B cell (primary cell): ENCODE measurements around the gene SHISA3. TPM values are rescaled to one million over a fixed set of nuclear protein-coding genes. Genes with fewer than 3 reads are reported as not detected.

Experiments used
- ATAC-seq: fragments of 200-7000 bp; cut with Tn5 transposase; one replicate; pipeline ENCODE4 v1.10.0; 2021; ENCODE audit warnings: low read depth, mild to moderate bottlenecking, moderate number of reproducible peaks, moderate library complexity
- CTCF ChIA-PET: fragments of 350-600 bp; sonication (Branson Sonifier 250); formaldehyde crosslinking; loops from one replicate; lab custom pipeline; 2021; ENCODE audit warnings: antibody characterized with exemption, inconsistent platforms; lab: Charles Lee
- POLR2A ChIA-PET: fragments of 350-600 bp; sonication (Branson Sonifier 250); formaldehyde crosslinking; loops from one replicate; lab custom pipeline; 2021; ENCODE audit warnings: antibody characterized with exemption; lab: Charles Lee
- DNase-seq: peaks from one replicate; pipeline ENCODE4 v3.0.0; 2013
- H2AFZ ChIP-seq: 2 replicates; pipeline ENCODE4 v1.6.1; 2012; ENCODE audit warnings: mild to moderate bottlenecking, low read depth, low read length; ENCODE audit not compliant: insufficient read depth, poor library complexity, severe bottlenecking
- H3K27ac ChIP-seq, 2 donors: 1 replicate in 1 of 2; 2 replicates in 1 of 2; pipeline ENCODE4 v1.5.1; 2012 to 2013; ENCODE audit warnings: low read length in 2 of 2, mild to moderate bottlenecking in 2 of 2, moderate library complexity in 1 of 2
- H3K27me3 ChIP-seq, 4 experiments: fragments of 200-600 bp in 1 of 4; sonication (generic) in 1 of 4; replicated peaks in 1 of 4; 1 replicate in 2 of 4; 2 replicates in 2 of 4; pipeline versions ENCODE4 v1.6.1 to v1.7.0; 2013 to 2016; ENCODE audit warnings: low read length in 3 of 4, mild to moderate bottlenecking in 2 of 4, mixed read lengths in 1 of 4, moderate library complexity in 1 of 4; ENCODE audit not compliant: insufficient read depth in 4 of 4, control insufficient read depth in 3 of 4; ENCODE audit errors: control extremely low read depth in 1 of 4
- H3K36me3 ChIP-seq, 2 experiments: replicated peaks in 1 of 2; 1 replicate in 1 of 2; 2 replicates in 1 of 2; pipeline versions ENCODE4 v1.6.1 to v1.7.1; 2013; ENCODE audit warnings: low read length in 1 of 2; ENCODE audit not compliant: insufficient read depth in 2 of 2, control insufficient read depth in 1 of 2; ENCODE audit errors: control extremely low read depth in 1 of 2, extremely low read depth in 1 of 2
- H3K4me1 ChIP-seq, 2 donors: fragments of 200-600 bp in 1 of 2; sonication (generic) in 1 of 2; 1 replicate in 1 of 2; 2 replicates in 1 of 2; pipeline versions ENCODE4 v1.5.1 to v1.6.1; 2013 to 2017; ENCODE audit warnings: low read length in 2 of 2; ENCODE audit not compliant: control insufficient read depth in 2 of 2, insufficient read depth in 2 of 2
- H3K4me2 ChIP-seq: replicated peaks from 2 replicates; pipeline ENCODE3; 2012; ENCODE audit warnings: mild to moderate bottlenecking, low read depth, low read length; ENCODE audit not compliant: poor library complexity, severe bottlenecking
- H3K4me3 ChIP-seq, 5 experiments: fragments of 200-600 bp in 1 of 5; sonication (generic) in 1 of 5; 1 replicate in 3 of 5; 2 replicates in 2 of 5; pipeline versions ENCODE4 v1.5.1 to v1.7.0; 2011 to 2016; ENCODE audit warnings: low read length in 4 of 5, mild to moderate bottlenecking in 4 of 5, low read depth in 2 of 5, control low read depth in 1 of 5, moderate library complexity in 1 of 5; ENCODE audit not compliant: insufficient read depth in 1 of 5; ENCODE audit errors: control extremely low read depth in 1 of 5, extremely low read depth in 1 of 5
- H3K79me2 ChIP-seq: fragments of 200-600 bp; sonication (generic); one replicate; pipeline ENCODE4 v1.6.0; 2016; ENCODE audit warnings: low read length; ENCODE audit not compliant: control insufficient read depth, insufficient read depth
- H3K9ac ChIP-seq: fragments of 200-600 bp; sonication (generic); 2 replicates; pipeline ENCODE4 v1.6.1; 2017; ENCODE audit warnings: mild to moderate bottlenecking, low read length, moderate library complexity
- H3K9me3 ChIP-seq, 3 donors: one replicate each; pipeline versions ENCODE4 v1.6.1 to v1.7.1; 2013; ENCODE audit warnings: low read length in 2 of 3; ENCODE audit not compliant: control insufficient read depth in 2 of 3, insufficient read depth in 1 of 3; ENCODE audit errors: control extremely low read depth in 1 of 3
- H4K20me1 ChIP-seq: 2 replicates; pipeline ENCODE4 v1.6.0; 2012; ENCODE audit warnings: mild to moderate bottlenecking, low read length; ENCODE audit not compliant: insufficient read depth, control insufficient read depth, poor library complexity, severe bottlenecking
- H3K27ac Mint-ChIP-seq: one replicate; pipeline ENCODE4 v1.8.0; 2021; ENCODE audit warnings: mixed read lengths
- H3K27me3 Mint-ChIP-seq: one replicate; pipeline ENCODE4 v1.8.0; 2021; ENCODE audit warnings: mixed read lengths
- H3K4me1 Mint-ChIP-seq: one replicate; pipeline ENCODE4 v1.8.0; 2021; ENCODE audit warnings: mixed read lengths
- H3K4me3 Mint-ChIP-seq: one replicate; pipeline ENCODE4 v1.8.0; 2021; ENCODE audit warnings: mixed read lengths
- H3K9me3 Mint-ChIP-seq: one replicate; pipeline ENCODE4 v1.8.0; 2022; ENCODE audit warnings: mixed read lengths; ENCODE audit not compliant: insufficient read depth
- EZH2 ChIP-seq: IDR thresholded peaks from 2 replicates; pipeline ENCODE4 v1.6.1; 2012; ENCODE audit warnings: borderline replicate concordance, low read depth, mild to moderate bottlenecking, moderate library complexity, low read length; ENCODE audit not compliant: insufficient read depth, poor library complexity, severe bottlenecking
- WGBS: methylation state at CpG from one replicate; pipeline ENCODE4 v1.1.5; 2013; ENCODE audit warnings: missing lambda C conversion rate; ENCODE audit not compliant: insufficient coverage; 5-methylcytosine and 5-hydroxymethylcytosine counted together
- intact Hi-C: fragments of 100-400 bp; cut with micrococcal nuclease; formaldehyde crosslinking; loops from one replicate; pipeline ENCODE4 v1.10.0; 2022
- polyA plus RNA-seq: library from polyadenylated mRNA; depleted of rRNA; stranded (reverse); fragments of >200 nt; gene quantifications from 2 replicates; pipeline ENCODE4 v1.2.3, GENCODE V29; 2012
- total RNA-seq, 2 donors: library from RNA; stranded (reverse); fragments of 120-200 nt in 1 of 2; gene quantifications; 1 replicate in 1 of 2; 2 replicates in 1 of 2; pipeline versions ENCODE4 v1.2.3 to v1.2.4, GENCODE V29; 2013 to 2022
- TF ChIP-seq, protein P1 (sequence below): fragments of 200-600 bp; IDR thresholded peaks from one replicate; pipeline ENCODE4 v1.8.0; 2022; ENCODE audit warnings: antibody characterized with exemption, mild to moderate bottlenecking

SHISA3 gene
- total and polyA plus RNA-seq, 2 donors (not counting 1 experiment from before 2014, with no cell fraction given) = not detected

DNA sequence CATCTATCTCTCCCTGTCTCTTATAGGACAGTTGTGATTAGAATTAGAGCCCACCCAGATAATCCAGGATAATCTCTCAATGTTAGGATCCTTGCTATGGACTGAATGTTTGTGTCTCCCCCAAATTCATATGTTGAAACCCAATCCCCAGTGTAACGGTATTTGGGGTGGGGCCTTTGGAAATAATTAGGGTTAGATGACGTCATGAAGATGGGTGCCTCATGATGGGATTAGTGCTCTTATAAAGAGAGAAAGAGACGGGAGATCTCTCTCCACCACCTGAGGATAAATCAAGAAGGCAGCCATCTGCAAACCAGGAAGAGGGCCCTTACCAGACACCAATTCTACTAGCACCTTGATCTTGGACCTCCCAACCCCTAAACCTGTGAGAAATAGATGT lies 33.7 kb upstream of the SHISA3 start:
- POLR2A ChIA-PET = no interaction called here
- Histone ChIP-seq H3K9me3 (peaks cover 0 to 2% (median 0%) of the 10 kb centered on the region in 3 donors), H3K27me3 (no peaks in the 10 kb centered on the region), H3K36me3 (no peaks in the 10 kb centered on the region), H3K9ac (no peak overlapping the region), H3K79me2 (no peaks in the 10 kb centered on the region), H3K4me3 (no peak overlapping the region), H3K4me2 (no peak overlapping the region), H2AFZ (no peak overlapping the region), H3K4me1 (no peaks in the 10 kb centered on the region), H4K20me1 (no peaks in the 10 kb centered on the region), H3K27ac (no peak overlapping the region)
- CTCF ChIA-PET = no interaction called here
- no peaks in the 10 kb centered on the region for H3K4me1 Mint-ChIP-seq
- ATAC-seq (no peak), DNase-seq (no peak)
- peaks cover 7% of the 10 kb centered on the region for H3K27me3 Mint-ChIP-seq
- intact Hi-C loops = no loop called here
- H3K4me3 Mint-ChIP-seq = no peak overlapping the region
- H3K9me3 Mint-ChIP-seq = no peaks in the 10 kb centered on the region
- TF ChIP-seq, protein P1, sequence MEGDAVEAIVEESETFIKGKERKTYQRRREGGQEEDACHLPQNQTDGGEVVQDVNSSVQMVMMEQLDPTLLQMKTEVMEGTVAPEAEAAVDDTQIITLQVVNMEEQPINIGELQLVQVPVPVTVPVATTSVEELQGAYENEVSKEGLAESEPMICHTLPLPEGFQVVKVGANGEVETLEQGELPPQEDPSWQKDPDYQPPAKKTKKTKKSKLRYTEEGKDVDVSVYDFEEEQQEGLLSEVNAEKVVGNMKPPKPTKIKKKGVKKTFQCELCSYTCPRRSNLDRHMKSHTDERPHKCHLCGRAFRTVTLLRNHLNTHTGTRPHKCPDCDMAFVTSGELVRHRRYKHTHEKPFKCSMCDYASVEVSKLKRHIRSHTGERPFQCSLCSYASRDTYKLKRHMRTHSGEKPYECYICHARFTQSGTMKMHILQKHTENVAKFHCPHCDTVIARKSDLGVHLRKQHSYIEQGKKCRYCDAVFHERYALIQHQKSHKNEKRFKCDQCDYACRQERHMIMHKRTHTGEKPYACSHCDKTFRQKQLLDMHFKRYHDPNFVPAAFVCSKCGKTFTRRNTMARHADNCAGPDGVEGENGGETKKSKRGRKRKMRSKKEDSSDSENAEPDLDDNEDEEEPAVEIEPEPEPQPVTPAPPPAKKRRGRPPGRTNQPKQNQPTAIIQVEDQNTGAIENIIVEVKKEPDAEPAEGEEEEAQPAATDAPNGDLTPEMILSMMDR = no peak
- TF ChIP-seq EZH2 = no peak
- H3K27ac Mint-ChIP-seq = no peak overlapping the region
- WGBS = no CpG with 5 or more reads among the region's 3 CpGs

DNA sequence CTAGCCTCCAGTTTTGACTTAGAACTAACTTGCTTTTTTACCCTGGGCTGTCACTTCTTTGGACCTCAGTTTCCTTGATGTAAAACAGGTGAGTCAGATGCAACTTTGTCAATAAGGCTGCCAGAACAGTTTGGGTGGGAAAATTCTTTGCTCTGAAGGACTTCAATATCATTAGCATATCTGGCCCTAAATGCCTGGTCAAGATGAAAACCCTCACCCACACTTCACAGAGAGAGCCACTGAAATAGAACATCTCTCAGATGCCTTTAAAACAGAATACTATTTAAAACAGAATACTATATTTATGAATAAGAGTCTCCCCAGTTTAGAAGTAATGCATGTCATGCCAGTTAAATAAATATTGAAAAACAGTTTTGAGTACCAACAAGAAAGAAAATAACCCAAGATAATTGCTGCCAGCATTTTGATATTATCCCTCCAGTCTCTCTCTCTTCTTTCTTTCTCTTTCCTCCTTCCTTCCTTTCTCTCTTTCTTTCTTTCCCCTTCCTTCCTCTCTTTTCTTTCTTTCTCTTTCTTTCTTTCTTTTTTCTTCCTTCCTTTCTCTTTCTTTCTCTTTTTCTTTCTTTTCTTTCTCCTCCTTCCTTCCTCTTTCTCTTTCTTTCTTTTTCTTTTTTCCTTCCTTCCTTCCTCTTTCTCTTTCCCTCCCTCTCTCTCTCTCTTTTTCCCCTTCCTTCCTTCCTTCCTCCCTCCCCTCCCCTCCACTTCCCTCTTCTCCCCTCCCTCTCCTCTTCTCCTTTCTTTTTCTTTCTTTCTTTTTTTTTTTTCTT lies 32.8 kb upstream of the SHISA3 start:
- Mint-ChIP-seq H3K4me3 (no peak overlapping the region), H3K27ac (no peak overlapping the region), H3K27me3 (peaks cover 3% of the 10 kb centered on the region), H3K9me3 (no peaks in the 10 kb centered on the region), H3K4me1 (no peaks in the 10 kb centered on the region)
- no peak overlapping the region for H3K9ac ChIP-seq
- POLR2A ChIA-PET = no interaction called here
- H3K4me3 ChIP-seq = no peak overlapping the region
- H4K20me1 ChIP-seq = no peaks in the 10 kb centered on the region
- DNase-seq (no peak), ATAC-seq (no peak)
- H3K4me2 ChIP-seq = no peak overlapping the region
- no peaks in the 10 kb centered on the region for H3K4me1 ChIP-seq
- intact Hi-C loops = no loop called here
- no peaks in the 10 kb centered on the region for H3K27me3 ChIP-seq
- peaks cover 0 to 4% (median 0%) of the 10 kb centered on the region in 3 donors for H3K9me3 ChIP-seq
- no peak overlapping the region for H2AFZ ChIP-seq
- CTCF ChIA-PET = no interaction called here
- H3K79me2 ChIP-seq = no peaks in the 10 kb centered on the region
- no peaks in the 10 kb centered on the region for H3K36me3 ChIP-seq
- H3K27ac ChIP-seq = no peak overlapping the region
- TF ChIP-seq EZH2 = no peak
- TF ChIP-seq, protein P1 = peak; percentile 29
